Measurements from ENCODE around the gene EFTUD2.

DNA sequence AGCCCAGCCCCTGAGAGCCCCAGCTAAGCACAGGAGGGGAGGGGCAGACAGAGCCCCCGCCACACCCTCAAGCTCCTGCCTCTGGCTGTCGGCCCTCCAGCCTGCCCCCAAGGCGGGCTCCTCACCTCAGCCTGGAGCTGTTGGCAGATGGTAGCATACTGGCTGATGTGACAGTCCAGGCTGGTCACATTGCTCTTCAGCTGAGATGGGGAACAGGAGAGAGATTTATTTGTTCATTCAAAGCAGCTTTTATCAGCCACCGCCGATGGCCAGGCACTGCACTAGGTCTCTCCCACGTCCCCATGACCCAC, 33.5 kb upstream of the EFTUD2 start:
- TF ChIP-seq, protein P1, sequence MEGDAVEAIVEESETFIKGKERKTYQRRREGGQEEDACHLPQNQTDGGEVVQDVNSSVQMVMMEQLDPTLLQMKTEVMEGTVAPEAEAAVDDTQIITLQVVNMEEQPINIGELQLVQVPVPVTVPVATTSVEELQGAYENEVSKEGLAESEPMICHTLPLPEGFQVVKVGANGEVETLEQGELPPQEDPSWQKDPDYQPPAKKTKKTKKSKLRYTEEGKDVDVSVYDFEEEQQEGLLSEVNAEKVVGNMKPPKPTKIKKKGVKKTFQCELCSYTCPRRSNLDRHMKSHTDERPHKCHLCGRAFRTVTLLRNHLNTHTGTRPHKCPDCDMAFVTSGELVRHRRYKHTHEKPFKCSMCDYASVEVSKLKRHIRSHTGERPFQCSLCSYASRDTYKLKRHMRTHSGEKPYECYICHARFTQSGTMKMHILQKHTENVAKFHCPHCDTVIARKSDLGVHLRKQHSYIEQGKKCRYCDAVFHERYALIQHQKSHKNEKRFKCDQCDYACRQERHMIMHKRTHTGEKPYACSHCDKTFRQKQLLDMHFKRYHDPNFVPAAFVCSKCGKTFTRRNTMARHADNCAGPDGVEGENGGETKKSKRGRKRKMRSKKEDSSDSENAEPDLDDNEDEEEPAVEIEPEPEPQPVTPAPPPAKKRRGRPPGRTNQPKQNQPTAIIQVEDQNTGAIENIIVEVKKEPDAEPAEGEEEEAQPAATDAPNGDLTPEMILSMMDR (IDR thresholded peaks at IDR 0.05), result no peak
- TF ChIP-seq POLR2A (IDR thresholded peaks at IDR 0.05), result no peak
